WTC11 (cell line): ENCODE results near the gene TRAF7.

ENCODE experiments used
- ATF2 ChIP-seq: sonication (generic); formaldehyde crosslinking; IDR thresholded peaks from 2 replicates; pipeline ENCODE4 v1.8.1; 2022; ENCODE audit warnings: low read depth, missing genetic modification reagents, borderline replicate concordance
- CTCF ChIP-seq: fragments of 200-600 bp; IDR thresholded peaks from 2 replicates; pipeline ENCODE4 v1.8.0; 2022; ENCODE audit warnings: antibody characterized with exemption
- E2F1 ChIP-seq: sonication (generic); formaldehyde crosslinking; IDR thresholded peaks from 2 replicates; pipeline ENCODE4 v1.8.0; 2022; ENCODE audit warnings: mild to moderate bottlenecking, missing genetic modification reagents
- E2F4 ChIP-seq: sonication (generic); formaldehyde crosslinking; IDR thresholded peaks from 2 replicates; pipeline ENCODE4 v1.8.1; 2022; ENCODE audit warnings: low read depth, mild to moderate bottlenecking, moderate library complexity, missing genetic modification reagents, borderline replicate concordance
- E2F5 ChIP-seq: sonication (generic); formaldehyde crosslinking; IDR thresholded peaks from 2 replicates; pipeline ENCODE4 v1.8.1; 2022; ENCODE audit warnings: mild to moderate bottlenecking, moderate library complexity, missing genetic modification reagents
- KAT7 ChIP-seq: sonication (generic); formaldehyde crosslinking; IDR thresholded peaks from 2 replicates; pipeline ENCODE4 v1.8.1; 2023; ENCODE audit warnings: missing genetic modification reagents, mild to moderate bottlenecking, borderline replicate concordance
- MAX ChIP-seq: sonication (generic); formaldehyde crosslinking; IDR thresholded peaks from 2 replicates; pipeline ENCODE4 v1.8.0; 2022; ENCODE audit warnings: mild to moderate bottlenecking, missing genetic modification reagents
- PREB ChIP-seq: sonication (generic); formaldehyde crosslinking; IDR thresholded peaks from 2 replicates; pipeline ENCODE4 v1.8.1; 2022; ENCODE audit warnings: mild to moderate bottlenecking, missing genetic modification reagents, moderate library complexity, borderline replicate concordance
- PRRX2 ChIP-seq: fragments of 250-450 bp; sonication (Bioruptor Pico); IDR thresholded peaks from 2 replicates; pipeline ENCODE4 v1.8.0; 2021; ENCODE audit warnings: mild to moderate bottlenecking
- SMAD3 ChIP-seq: sonication (generic); formaldehyde crosslinking; IDR thresholded peaks from 2 replicates; pipeline ENCODE4 v1.8.0; 2022; ENCODE audit warnings: missing genetic modification reagents, mild to moderate bottlenecking, borderline replicate concordance
- TCF7 ChIP-seq: sonication (generic); formaldehyde crosslinking; IDR thresholded peaks from 2 replicates; pipeline ENCODE4 v1.8.0; 2022; ENCODE audit warnings: mild to moderate bottlenecking, low read depth, missing genetic modification reagents, moderate library complexity
- ZNF219 ChIP-seq: sonication (generic); formaldehyde crosslinking; IDR thresholded peaks from 2 replicates; pipeline ENCODE4 v1.8.0; 2023; ENCODE audit warnings: missing genetic modification reagents, mild to moderate bottlenecking, borderline replicate concordance
- ZNF263 ChIP-seq: sonication (generic); formaldehyde crosslinking; IDR thresholded peaks from 2 replicates; pipeline ENCODE4 v1.8.1; 2022; ENCODE audit warnings: low read depth, mild to moderate bottlenecking, moderate library complexity, missing genetic modification reagents

- TF ChIP-seq PRRX2 (CRISPR knock-in tag), result no peak
- no peak for TF ChIP-seq E2F5
- TF ChIP-seq CTCF, result no peak
- TF ChIP-seq E2F1 (CRISPR knock-in tag), result no peak
- no peak for TF ChIP-seq KAT7
- no peak for TF ChIP-seq MAX (CRISPR knock-in tag)
- no peak for TF ChIP-seq SMAD3
- no peak for TF ChIP-seq E2F4
- no peak for TF ChIP-seq PREB (CRISPR knock-in tag)
- no peak for TF ChIP-seq ZNF263 (CRISPR knock-in tag)
- no peak for TF ChIP-seq TCF7 (CRISPR knock-in tag)
- no peak for TF ChIP-seq ATF2 (CRISPR knock-in tag)
- no peak for TF ChIP-seq ZNF219 (CRISPR knock-in tag)
These were observed 16.1 kb downstream of the TRAF7 start for GRCh38 chr16:2171601-2172178.
